Body of pancreas (tissue), 4 donors: ENCODE measurements around the gene NUP93. TPM values are rescaled to one million over a fixed set of nuclear protein-coding genes. Genes with fewer than 3 reads are reported as not detected.

Experiments
- ATAC-seq: fragments of 150-250 bp; one replicate; pipeline ENCODE4 v1.9.1; 2016
- DNase-seq, 4 donors: peaks; one replicate each; pipeline ENCODE4 v3.0.0-alpha.2; 2019
- H3K27ac ChIP-seq, 4 donors: fragments of 200-600 bp; sonication (generic); 1 replicate in 3 of 4; 2 replicates in 1 of 4; pipeline versions ENCODE4 v1.5.1 to v1.6.1; 2016 to 2019; ENCODE audit warnings: mild to moderate bottlenecking in 1 of 4, mixed read lengths in 1 of 4, moderate library complexity in 1 of 4
- H3K27me3 ChIP-seq, 2 donors: fragments of 200-600 bp; sonication (generic); one replicate each; pipeline ENCODE4 v1.6.0; 2016; ENCODE audit warnings: mild to moderate bottlenecking in 1 of 2
- H3K36me3 ChIP-seq, 2 donors: fragments of 200-600 bp; sonication (generic); replicated peaks in 1 of 2; 2 replicates each; pipeline ENCODE4 v1.5.1; 2016; ENCODE audit warnings: low read depth in 2 of 2; ENCODE audit not compliant: insufficient read depth in 1 of 2
- H3K4me1 ChIP-seq: fragments of 200-600 bp; sonication (generic); one replicate; pipeline ENCODE4 v1.6.0; 2016
- H3K4me3 ChIP-seq, 2 donors: fragments of 200-600 bp; sonication (generic); 1 replicate in 1 of 2; 2 replicates in 1 of 2; pipeline ENCODE4 v1.5.1; 2016 to 2019
- H3K9me3 ChIP-seq, 3 donors: fragments of 200-600 bp; sonication (generic); 1 replicate in 2 of 3; 2 replicates in 1 of 3; pipeline ENCODE4 v1.5.1; 2016
- CTCF ChIP-seq, 7 experiments: fragments of 450-650 bp in 4 of 7; fragments of 200-600 bp in 3 of 7; sonication (generic) in 3 of 7; IDR thresholded peaks; one replicate each; pipeline ENCODE4 v1.5.1; 2016 to 2019; ENCODE audit warnings: antibody characterized with exemption in 7 of 7
- POLR2A ChIP-seq, 3 donors: fragments of 450-650 bp; IDR thresholded peaks; one replicate each; pipeline ENCODE4 v1.6.1; 2016; ENCODE audit warnings: antibody characterized with exemption in 3 of 3, mild to moderate bottlenecking in 2 of 3
- WGBS, 2 donors: methylation state at CpG; one replicate each; pipeline ENCODE4 v1.1.5; 2017; 5-methylcytosine and 5-hydroxymethylcytosine counted together
- intact Hi-C: fragments of 100-400 bp; cut with DNase I; formaldehyde crosslinking; loops from one replicate; pipeline ENCODE4 v1.15.1; 2023
- total RNA-seq, 2 donors: library from RNA; depleted of rRNA; stranded (reverse); fragments of >200 nt; gene quantifications; one replicate each; pipeline ENCODE4 v1.1.0, GENCODE V29; 2016

Gene NUP93
- total RNA-seq, 2 donors from 2014 or later, result 12.2 to 19.1 TPM

GRCh38 chr16:56771558-56772279 is 41.8 kb downstream of the NUP93 start:
- WGBS, 2 donors, result 87% methylated on average over 5 of the region's 5 CpGs
- no peaks in the 10 kb centered on the region for H3K9me3 ChIP-seq
- ATAC-seq, result no peak
- no peak overlapping the region for H3K27ac ChIP-seq
- H3K4me3 ChIP-seq, result no peak overlapping the region
- intact Hi-C loops, result no loop called here
- no peak for TF ChIP-seq CTCF (IDR thresholded peaks at IDR 0.05)
- TF ChIP-seq POLR2A (IDR thresholded peaks at IDR 0.05), result no peak
- no peak for DNase-seq
- no peaks in the 10 kb centered on the region for H3K27me3 ChIP-seq
- H3K36me3 ChIP-seq, result no peaks in the 10 kb centered on the region
- H3K4me1 ChIP-seq, result peaks cover 26% of the 10 kb centered on the region

GRCh38 chr16:56773532-56773931 is 43.6 kb downstream of the NUP93 start:
- Histone ChIP-seq H3K4me3 (no peak overlapping the region), H3K9me3 (no peaks in the 10 kb centered on the region), H3K4me1 (peaks cover 30% of the 10 kb centered on the region), H3K27me3 (no peaks in the 10 kb centered on the region), H3K27ac (peak overlapping the region in 3 of 4 donors; percentile 14 to 47 (median 45)), H3K36me3 (no peaks in the 10 kb centered on the region)
- ATAC-seq (peak; percentile 59), DNase-seq (peak in 2 of 4 donors; percentile 14 to 20)
- intact Hi-C loops, result no loop called here
- 24 to 40% methylated on average over 3 of the region's 3 CpGs for WGBS, 2 donors
- TF ChIP-seq POLR2A (IDR thresholded peaks at IDR 0.05) (no peak), CTCF (IDR thresholded peaks at IDR 0.05) (no peak)

GRCh38 chr16:56774016-56774680 is 44.2 kb downstream of the NUP93 start:
- TF ChIP-seq CTCF (IDR thresholded peaks at IDR 0.05), result no peak
- no peak for TF ChIP-seq POLR2A (IDR thresholded peaks at IDR 0.05)
- no peaks in the 10 kb centered on the region for H3K9me3 ChIP-seq
- peak overlapping the region in 3 of 4 donors; percentile 6 to 47 (median 45) for H3K27ac ChIP-seq
- ATAC-seq, result no peak
- intact Hi-C loops, result no loop called here
- peaks cover 30% of the 10 kb centered on the region for H3K4me1 ChIP-seq
- H3K27me3 ChIP-seq, result no peaks in the 10 kb centered on the region
- DNase-seq, result no peak
- no peak overlapping the region for H3K4me3 ChIP-seq
- no peaks in the 10 kb centered on the region for H3K36me3 ChIP-seq
- 20 to 32% methylated on average over 2 of the region's 2 CpGs for WGBS, 2 donors

GRCh38 chr16:56775162-56775561 is 45.2 kb downstream of the NUP93 start:
- H3K36me3 ChIP-seq, result no peaks in the 10 kb centered on the region
- intact Hi-C loops, result no loop called here
- peak overlapping the region in 1 of 4 donors; percentile 45 for H3K27ac ChIP-seq
- 71 to 73% methylated on average over 4 of the region's 4 CpGs for WGBS, 2 donors
- no peaks in the 10 kb centered on the region for H3K27me3 ChIP-seq
- peaks cover 30% of the 10 kb centered on the region for H3K4me1 ChIP-seq
- ATAC-seq (no peak), DNase-seq (no peak)
- no peak overlapping the region for H3K4me3 ChIP-seq
- TF ChIP-seq POLR2A (IDR thresholded peaks at IDR 0.05), result no peak
- no peak for TF ChIP-seq CTCF (IDR thresholded peaks at IDR 0.05)
- H3K9me3 ChIP-seq, result no peaks in the 10 kb centered on the region
